Common myeloid progenitor, CD34-positive (primary cell): ENCODE results near the gene SPG7.
A peak's percentile ranks its signal among the peaks of the same experiment; 100 is the strongest.
"Not testable (repeated sequence)": the region's sequence is repeated elsewhere in the genome, so short reads cannot be mapped to it uniquely, and the experiment has no call there.

ENCODE experiments used
- CTCF ChIA-PET: fragments of 350-600 bp; sonication (Branson Sonifier 250); formaldehyde crosslinking; loops from one replicate; lab custom pipeline; 2021; ENCODE audit warnings: antibody characterized with exemption; lab: Charles Lee
- POLR2A ChIA-PET: fragments of 350-600 bp; sonication (Branson Sonifier 250); formaldehyde crosslinking; loops from one replicate; lab custom pipeline; 2021; ENCODE audit warnings: antibody characterized with exemption; lab: Charles Lee
- DNase-seq, 3 donors: peaks; one replicate each; pipeline versions ENCODE4 v3.0.0 to v3.0.0-alpha.2; 2013
- H3K27ac ChIP-seq, 2 experiments: 1 replicate in 1 of 2; 2 replicates in 1 of 2; pipeline ENCODE4 v1.7.0; 2013; ENCODE audit warnings: inconsistent platforms in 2 of 2, low read length in 2 of 2, mild to moderate bottlenecking in 2 of 2, low read depth in 1 of 2, moderate library complexity in 1 of 2; ENCODE audit not compliant: severe bottlenecking in 2 of 2, insufficient read depth in 1 of 2, poor library complexity in 1 of 2
- H3K27me3 ChIP-seq, 5 experiments: replicated peaks in 2 of 5; 1 replicate in 3 of 5; 2 replicates in 2 of 5; pipeline versions ENCODE4 v1.6.1 to v1.7.0; 2013; ENCODE audit warnings: low read length in 4 of 5, mild to moderate bottlenecking in 2 of 5, moderate library complexity in 2 of 5, inconsistent platforms in 1 of 5; ENCODE audit not compliant: insufficient read depth in 5 of 5, control insufficient read depth in 4 of 5
- H3K36me3 ChIP-seq, 4 experiments: 1 replicate in 2 of 4; 2 replicates in 2 of 4; pipeline versions ENCODE4 v1.6.1 to v1.7.0; 2013; ENCODE audit warnings: low read length in 3 of 4, control low read depth in 1 of 4, mild to moderate bottlenecking in 1 of 4; ENCODE audit not compliant: control insufficient read depth in 4 of 4, insufficient read depth in 4 of 4
- H3K4me1 ChIP-seq, 4 experiments: 1 replicate in 3 of 4; 2 replicates in 1 of 4; pipeline versions ENCODE4 v1.6.1 to v1.7.1; 2013; ENCODE audit warnings: low read length in 3 of 4, mild to moderate bottlenecking in 3 of 4, control low read depth in 1 of 4, inconsistent platforms in 1 of 4, moderate library complexity in 1 of 4; ENCODE audit not compliant: control insufficient read depth in 4 of 4, insufficient read depth in 4 of 4; ENCODE audit errors: control extremely low read depth in 1 of 4
- H3K4me3 ChIP-seq, 7 experiments: 1 replicate in 4 of 7; 2 replicates in 3 of 7; pipeline versions ENCODE4 v1.5.1 to v1.7.0; 2013; ENCODE audit warnings: mild to moderate bottlenecking in 7 of 7, low read length in 6 of 7, moderate library complexity in 6 of 7, inconsistent platforms in 2 of 7, low read depth in 2 of 7, control low read depth in 1 of 7; ENCODE audit not compliant: insufficient read depth in 4 of 7, control insufficient read depth in 1 of 7; ENCODE audit errors: extremely low read depth in 1 of 7
- H3K9me3 ChIP-seq, 5 experiments: 1 replicate in 4 of 5; 2 replicates in 1 of 5; pipeline versions ENCODE4 v1.6.1 to v1.7.1; 2013; ENCODE audit warnings: low read length in 4 of 5, mild to moderate bottlenecking in 2 of 5, inconsistent platforms in 1 of 5, low read depth in 1 of 5, moderate library complexity in 1 of 5; ENCODE audit not compliant: control insufficient read depth in 4 of 5, insufficient read depth in 2 of 5; ENCODE audit errors: control extremely low read depth in 1 of 5
- WGBS: methylation state at CpG from one replicate; pipeline ENCODE4 v1.1.5; 2013; ENCODE audit not compliant: insufficient coverage; 5-methylcytosine and 5-hydroxymethylcytosine counted together

The SPG7 gene

DNA sequence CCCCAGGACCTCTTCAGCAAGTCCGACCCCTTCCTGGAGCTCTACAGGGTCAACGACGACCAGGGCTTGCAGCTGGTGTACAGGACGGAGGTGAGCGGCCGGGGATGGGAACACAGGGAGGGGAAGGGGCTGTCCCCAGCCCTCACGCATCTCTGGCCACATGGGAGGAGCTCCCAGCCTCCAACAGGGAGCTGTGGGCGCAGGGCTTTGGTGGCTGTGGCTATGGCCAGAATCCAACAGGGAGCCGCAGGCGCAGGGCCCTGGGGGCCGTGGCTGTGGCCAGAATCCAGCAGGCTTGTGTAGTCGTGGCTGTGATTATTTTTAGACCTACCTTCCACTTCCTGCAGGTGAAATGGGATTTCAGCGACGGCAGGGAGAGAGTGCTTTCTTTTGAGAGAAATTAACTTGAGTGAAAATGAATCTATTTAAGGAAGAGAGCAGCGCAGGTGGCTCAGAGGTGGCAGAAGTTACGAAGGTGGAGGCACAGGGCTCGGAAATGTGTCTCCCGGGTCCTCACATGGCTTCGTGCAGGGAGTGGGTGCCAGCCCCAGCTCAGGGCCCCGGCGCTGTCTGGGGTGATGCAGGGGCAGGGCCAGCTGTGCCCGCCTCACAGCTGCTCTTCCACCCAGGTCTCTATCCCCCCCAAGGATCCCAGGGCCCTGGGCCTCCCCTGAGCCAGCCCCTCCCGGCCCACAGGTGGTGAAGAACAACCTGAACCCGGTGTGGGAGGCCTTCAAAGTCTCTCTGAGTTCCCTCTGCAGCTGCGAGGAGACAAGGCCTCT is 76.8 kb downstream of the SPG7 start:
- Histone ChIP-seq H3K27me3 (no peaks in the 10 kb centered on the region), H3K9me3 (no peaks in the 10 kb centered on the region), H3K27ac (no peak overlapping the region), H3K4me1 (peaks cover 0 to 7% (median 2%) of the 10 kb centered on the region in 4 experiments), H3K4me3 (no peak overlapping the region), H3K36me3 (no peaks in the 10 kb centered on the region)
- no peak for DNase-seq
- POLR2A ChIA-PET: interaction anchor here (0.6 kb wide), 1 partner anchor 54 kb away, joined by 3 read pairs; no protein-coding TSS in a partner anchor
- CTCF ChIA-PET: no interaction called here
- WGBS: 78% methylated on average over 14 of the region's 25 CpGs

GRCh38 chr16:89586218-89586617 is 78.0 kb downstream of the SPG7 start:
- Histone ChIP-seq H3K4me1 (peaks cover 0 to 7% (median 2%) of the 10 kb centered on the region in 4 experiments), H3K36me3 (no peaks in the 10 kb centered on the region), H3K9me3 (no peaks in the 10 kb centered on the region), H3K27ac (no peak overlapping the region), H3K27me3 (no peaks in the 10 kb centered on the region), H3K4me3 (no peak overlapping the region)
- DNase-seq: no peak
- CTCF ChIA-PET: no interaction called here
- POLR2A ChIA-PET: no interaction called here
- 100% methylated on average over 4 of the region's 7 CpGs for WGBS

- no peaks in the 10 kb centered on the region for H3K36me3 ChIP-seq
- ChIA-PET CTCF (no interaction called here), POLR2A (no interaction called here)
- DNase-seq: no peak
- no peaks in the 10 kb centered on the region for H3K9me3 ChIP-seq
- H3K4me1 ChIP-seq: peaks cover 0 to 7% (median 1%) of the 10 kb centered on the region in 4 experiments
- H3K27ac ChIP-seq: no peak overlapping the region
- no peak overlapping the region for H3K4me3 ChIP-seq
- WGBS: 100% methylated on average over 10 of the region's 25 CpGs
- no peaks in the 10 kb centered on the region for H3K27me3 ChIP-seq
Observed at GRCh38 chr16:89586853-89587252, 78.7 kb downstream of the SPG7 start.

DNA sequence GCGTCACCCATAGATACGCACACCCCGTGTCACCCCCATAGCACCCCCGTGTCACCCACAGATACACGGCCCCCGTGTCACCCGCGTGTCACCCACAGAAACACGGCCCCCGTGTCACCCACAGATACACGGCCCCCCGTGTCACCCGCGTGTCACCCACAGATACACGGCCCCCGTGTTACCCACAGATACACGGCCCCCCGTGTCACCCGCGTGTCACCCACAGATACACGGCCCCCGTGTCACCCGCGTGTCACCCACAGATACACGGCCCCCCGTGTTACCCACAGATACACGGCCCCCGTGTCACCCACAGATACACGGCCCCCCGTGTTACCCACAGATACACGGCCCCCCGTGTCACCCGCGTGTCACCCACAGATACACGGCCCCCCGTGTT is 79.5 kb downstream of the SPG7 start:
- H3K9me3 ChIP-seq, CTCF ChIA-PET, H3K36me3 ChIP-seq, H3K27ac ChIP-seq, H3K4me3 ChIP-seq, H3K27me3 ChIP-seq, H3K4me1 ChIP-seq, DNase-seq, POLR2A ChIA-PET: not testable (repeated sequence)
- 100% methylated on average over 2 of the region's 36 CpGs for WGBS

GRCh38 chr16:89588413-89589109 is 80.4 kb downstream of the SPG7 start:
- POLR2A ChIA-PET: no interaction called here
- no peaks in the 10 kb centered on the region for H3K27me3 ChIP-seq
- H3K4me1 ChIP-seq: no peaks in the 10 kb centered on the region
- H3K36me3 ChIP-seq: no peaks in the 10 kb centered on the region
- DNase-seq: no peak
- CTCF ChIA-PET: no interaction called here
- H3K27ac ChIP-seq: no peak overlapping the region
- 94% methylated on average over 14 of the region's 26 CpGs for WGBS
- no peak overlapping the region for H3K4me3 ChIP-seq
- no peaks in the 10 kb centered on the region for H3K9me3 ChIP-seq

- POLR2A ChIA-PET: no interaction called here
- 97% methylated on average over 20 of the region's 21 CpGs for WGBS
- CTCF ChIA-PET: no interaction called here
- Histone ChIP-seq H3K4me1 (no peaks in the 10 kb centered on the region), H3K27ac (no peak overlapping the region), H3K9me3 (no peaks in the 10 kb centered on the region), H3K4me3 (no peak overlapping the region), H3K36me3 (no peaks in the 10 kb centered on the region), H3K27me3 (no peaks in the 10 kb centered on the region)
- no peak for DNase-seq
Observed at GRCh38 chr16:89589241-89589926, 81.2 kb downstream of the SPG7 start.

GRCh38 chr16:89593841-89594240 is 85.6 kb downstream of the SPG7 start:
- no peak overlapping the region for H3K4me3 ChIP-seq
- peak in 1 of 3 donors; percentile 47 for DNase-seq
- no peaks in the 10 kb centered on the region for H3K36me3 ChIP-seq
- H3K9me3 ChIP-seq: no peaks in the 10 kb centered on the region
- CTCF ChIA-PET: no interaction called here
- H3K27me3 ChIP-seq: no peaks in the 10 kb centered on the region
- 79% methylated on average over 8 of the region's 15 CpGs for WGBS
- POLR2A ChIA-PET: no interaction called here
- no peak overlapping the region for H3K27ac ChIP-seq
- H3K4me1 ChIP-seq: no peaks in the 10 kb centered on the region
